ENCODE results near the gene RAB3IL1. TPM values are rescaled to one million over a fixed set of nuclear protein-coding genes. Genes with fewer than 3 reads are reported as not detected.

Gene RAB3IL1
- total and polyA plus RNA-seq, 9 of the 15 experiments (the other 6 are each of a cell fraction or from before 2014, with no cell fraction given), result 0.15 to 42.6 (median 15.5) TPM

DNA sequence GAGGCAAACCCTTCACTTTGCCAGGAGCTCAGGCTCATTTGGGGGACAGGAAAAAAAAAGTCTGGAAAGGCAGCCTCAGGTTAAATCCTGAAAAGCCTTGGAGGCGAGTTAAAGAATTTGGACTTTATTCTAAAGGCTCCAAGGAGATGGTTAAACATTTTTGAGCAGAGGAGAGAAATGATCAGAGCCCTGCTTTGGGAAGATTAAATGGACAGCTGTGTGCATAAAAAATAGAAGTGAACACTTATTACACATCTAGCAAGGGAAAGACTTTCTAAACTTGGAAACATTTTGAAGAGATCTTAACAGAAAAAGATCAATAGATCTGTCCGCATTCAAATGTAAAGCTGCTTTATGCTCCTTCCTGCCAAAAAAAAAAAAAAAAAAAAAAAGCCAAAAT is 8.4 kb upstream of the RAB3IL1 start:
- H3K27ac ChIP-seq (ENCODE audit: extremely low read depth, low read depth, low read length), result no peak overlapping the region
- no peaks in the 10 kb centered on the region for H3K79me2 ChIP-seq (ENCODE audit: control insufficient read depth, insufficient read depth, low read length)
- no peaks in the 10 kb centered on the region for H3K27me3 ChIP-seq (ENCODE audit: control insufficient read depth in 2 of 2, insufficient read depth in 2 of 2, low read length in 2 of 2)
- H3K4me3 ChIP-seq, result no peak overlapping the region
- no peak for DNase-seq (ENCODE audit: extremely low read depth in 1 of 4, low spot score in 3 of 4)
- H2AFZ ChIP-seq (ENCODE audit: low read depth, low read length), result no peak overlapping the region
- ATAC-seq, result no peak
- CTCF ChIA-PET (ENCODE audit: low intra/inter-chr PET ratio), result no interaction called here
- 76% methylated on average over 2 of the region's 2 CpGs for WGBS (ENCODE audit: insufficient coverage, low coverage, missing lambda C conversion rate)
- H3K4me1 ChIP-seq (replicated peaks in 1 of 2; ENCODE audit: control insufficient read depth in 2 of 2, insufficient read depth in 2 of 2, low read length in 2 of 2), result peaks cover 22 to 37% of the 10 kb centered on the region in 2 experiments
- in situ Hi-C loops (cut with MboI), result no loop called here
- no peaks in the 10 kb centered on the region for H3K36me3 ChIP-seq (ENCODE audit: control insufficient read depth, insufficient read depth, low read length)
- no peak overlapping the region for H3K9ac ChIP-seq (ENCODE audit: insufficient read depth in 1 of 2, low read depth in 2 of 2, low read length in 2 of 2)
- intact Hi-C loops (cut with micrococcal nuclease), result no loop called here
- BruUV-seq (replicated peaks), result no TSS peak
- no peaks in the 10 kb centered on the region for H3K9me3 ChIP-seq (replicated peaks; ENCODE audit: control insufficient read depth, insufficient read depth, low read depth, low read length)
- no peaks in the 10 kb centered on the region for H4K20me1 ChIP-seq (replicated peaks; ENCODE audit: control insufficient read depth, insufficient read depth, low read length)
- no peaks in the 10 kb centered on the region for H3K9me1 ChIP-seq (ENCODE audit: control insufficient read depth, insufficient read depth, low read length)
- no peak for FAIRE-seq
- TF ChIP-seq BDP1 (IDR thresholded peaks at IDR 0.05; ENCODE audit: insufficient read depth, insufficient read length), result no peak
- TF ChIP-seq, protein P1, sequence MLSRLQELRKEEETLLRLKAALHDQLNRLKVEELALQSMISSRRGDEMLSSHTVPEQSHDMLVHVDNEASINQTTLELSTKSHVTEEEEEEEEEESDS (CRISPR knock-in tag; IDR thresholded peaks at IDR 0.05), result no peak
- TF ChIP-seq BRCA1 (IDR thresholded peaks at IDR 0.05), result no peak
- no peak for TF ChIP-seq BRCA1 (CRISPR knock-in tag; IDR thresholded peaks at IDR 0.05)
- no peak for TF ChIP-seq MXI1 (IDR thresholded peaks at IDR 0.05; ENCODE audit: low read depth, low read length)
- no peak for TF ChIP-seq SMAD4 (CRISPR knock-in tag; conservative IDR thresholded peaks at IDR 0.05)
- TF ChIP-seq, protein P2, sequence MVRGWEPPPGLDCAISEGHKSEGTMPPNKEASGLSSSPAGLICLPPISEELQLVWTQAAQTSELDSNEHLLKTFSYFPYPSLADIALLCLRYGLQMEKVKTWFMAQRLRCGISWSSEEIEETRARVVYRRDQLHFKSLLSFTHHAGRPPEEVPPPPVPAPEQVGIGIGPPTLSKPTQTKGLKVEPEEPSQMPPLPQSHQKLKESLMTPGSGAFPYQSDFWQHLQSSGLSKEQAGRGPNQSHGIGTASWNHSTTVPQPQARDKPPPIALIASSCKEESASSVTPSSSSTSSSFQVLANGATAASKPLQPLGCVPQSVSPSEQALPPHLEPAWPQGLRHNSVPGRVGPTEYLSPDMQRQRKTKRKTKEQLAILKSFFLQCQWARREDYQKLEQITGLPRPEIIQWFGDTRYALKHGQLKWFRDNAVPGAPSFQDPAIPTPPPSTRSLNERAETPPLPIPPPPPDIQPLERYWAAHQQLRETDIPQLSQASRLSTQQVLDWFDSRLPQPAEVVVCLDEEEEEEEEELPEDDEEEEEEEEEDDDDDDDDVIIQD (CRISPR knock-in tag; IDR thresholded peaks at IDR 0.05), result no peak
- TF ChIP-seq ETV6 (IDR thresholded peaks at IDR 0.05; ENCODE audit: borderline replicate concordance in 1 of 2, low read depth in 2 of 2, low read length in 1 of 2), result no peak
- TF ChIP-seq ETV6 (CRISPR knock-in tag; IDR thresholded peaks at IDR 0.05; ENCODE audit: borderline replicate concordance), result no peak
- TF ChIP-seq, protein P3, sequence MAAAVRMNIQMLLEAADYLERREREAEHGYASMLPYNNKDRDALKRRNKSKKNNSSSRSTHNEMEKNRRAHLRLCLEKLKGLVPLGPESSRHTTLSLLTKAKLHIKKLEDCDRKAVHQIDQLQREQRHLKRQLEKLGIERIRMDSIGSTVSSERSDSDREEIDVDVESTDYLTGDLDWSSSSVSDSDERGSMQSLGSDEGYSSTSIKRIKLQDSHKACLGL (CRISPR knock-in tag; IDR thresholded peaks at IDR 0.05; ENCODE audit: borderline replicate concordance, poor library complexity, severe bottlenecking), result no peak
- TF ChIP-seq BRF1 (IDR thresholded peaks at IDR 0.05; ENCODE audit: borderline replicate concordance, extremely low read depth, insufficient read length), result no peak
- TF ChIP-seq, protein P4, sequence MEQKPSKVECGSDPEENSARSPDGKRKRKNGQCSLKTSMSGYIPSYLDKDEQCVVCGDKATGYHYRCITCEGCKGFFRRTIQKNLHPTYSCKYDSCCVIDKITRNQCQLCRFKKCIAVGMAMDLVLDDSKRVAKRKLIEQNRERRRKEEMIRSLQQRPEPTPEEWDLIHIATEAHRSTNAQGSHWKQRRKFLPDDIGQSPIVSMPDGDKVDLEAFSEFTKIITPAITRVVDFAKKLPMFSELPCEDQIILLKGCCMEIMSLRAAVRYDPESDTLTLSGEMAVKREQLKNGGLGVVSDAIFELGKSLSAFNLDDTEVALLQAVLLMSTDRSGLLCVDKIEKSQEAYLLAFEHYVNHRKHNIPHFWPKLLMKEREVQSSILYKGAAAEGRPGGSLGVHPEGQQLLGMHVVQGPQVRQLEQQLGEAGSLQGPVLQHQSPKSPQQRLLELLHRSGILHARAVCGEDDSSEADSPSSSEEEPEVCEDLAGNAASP (IDR thresholded peaks at IDR 0.05), result no peak
- POLR2A ChIA-PET, result interaction anchor here (0.7 to 3.6 kb wide), 4 partner anchors 18 to 46 kb away, joined by 3 to 17 read pairs (median 3); partner anchors contain the start of gene BEST1
- H3K4me2 ChIP-seq (ENCODE audit: insufficient read depth, low read length), result no peak overlapping the region

All from K562 (cell line).